ENCODE measurements around the gene ATF7IP2.

DNA sequence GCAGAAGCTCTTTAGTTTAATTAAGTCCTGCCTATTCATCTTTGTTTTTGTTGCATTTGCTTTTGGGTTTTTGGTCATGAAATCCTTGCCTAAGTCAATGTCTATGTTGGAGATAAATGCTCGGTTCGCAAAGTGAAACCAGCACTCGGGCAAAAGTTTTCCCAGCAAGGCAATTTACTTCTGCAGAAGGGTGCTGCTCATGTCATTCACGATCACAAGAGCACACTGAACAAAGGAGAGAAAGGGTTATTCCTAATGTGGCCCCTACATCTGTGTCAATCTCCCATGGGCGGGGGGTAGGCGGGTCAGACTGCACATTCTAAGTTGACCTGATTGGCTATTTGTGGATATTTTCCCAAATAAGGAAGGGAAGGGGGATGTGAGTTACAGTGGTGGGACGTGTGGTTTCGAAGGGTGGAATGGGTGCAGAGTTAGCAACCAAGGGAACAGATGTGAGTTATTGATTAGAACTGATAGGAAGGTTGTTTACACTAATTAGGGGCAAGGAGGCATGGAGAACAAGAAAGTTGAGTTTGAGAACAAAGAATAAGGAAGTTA is 23.0 kb downstream of the ATF7IP2 start:
- TF ChIP-seq, protein P1, sequence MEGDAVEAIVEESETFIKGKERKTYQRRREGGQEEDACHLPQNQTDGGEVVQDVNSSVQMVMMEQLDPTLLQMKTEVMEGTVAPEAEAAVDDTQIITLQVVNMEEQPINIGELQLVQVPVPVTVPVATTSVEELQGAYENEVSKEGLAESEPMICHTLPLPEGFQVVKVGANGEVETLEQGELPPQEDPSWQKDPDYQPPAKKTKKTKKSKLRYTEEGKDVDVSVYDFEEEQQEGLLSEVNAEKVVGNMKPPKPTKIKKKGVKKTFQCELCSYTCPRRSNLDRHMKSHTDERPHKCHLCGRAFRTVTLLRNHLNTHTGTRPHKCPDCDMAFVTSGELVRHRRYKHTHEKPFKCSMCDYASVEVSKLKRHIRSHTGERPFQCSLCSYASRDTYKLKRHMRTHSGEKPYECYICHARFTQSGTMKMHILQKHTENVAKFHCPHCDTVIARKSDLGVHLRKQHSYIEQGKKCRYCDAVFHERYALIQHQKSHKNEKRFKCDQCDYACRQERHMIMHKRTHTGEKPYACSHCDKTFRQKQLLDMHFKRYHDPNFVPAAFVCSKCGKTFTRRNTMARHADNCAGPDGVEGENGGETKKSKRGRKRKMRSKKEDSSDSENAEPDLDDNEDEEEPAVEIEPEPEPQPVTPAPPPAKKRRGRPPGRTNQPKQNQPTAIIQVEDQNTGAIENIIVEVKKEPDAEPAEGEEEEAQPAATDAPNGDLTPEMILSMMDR (conservative IDR thresholded peaks at IDR 0.05 in 1 of 2, IDR thresholded peaks at IDR 0.05 in 1 of 2; ENCODE audit: extremely low read depth in 1 of 2, insufficient read depth in 1 of 2, low read depth in 1 of 2, low read length in 2 of 2) = no peak
- no peak for TF ChIP-seq EZH2 (IDR thresholded peaks at IDR 0.05; ENCODE audit: borderline replicate concordance, low read length)
